Testis (tissue), 3 donors: ENCODE data around the gene GRM8. TPM values are rescaled to one million over a fixed set of nuclear protein-coding genes. Genes with fewer than 3 reads are reported as not detected.

ENCODE experiments used
- DNase-seq: peaks from one replicate; pipeline ENCODE4 v3.0.0-alpha.2; 2019
- H3K27ac ChIP-seq, 2 donors: fragments of 200-600 bp; sonication (generic); one replicate each; pipeline ENCODE4 v1.5.1; 2019
- H3K27me3 ChIP-seq: fragments of 200-600 bp; sonication (generic); one replicate; pipeline ENCODE4 v1.5.1; 2019
- H3K36me3 ChIP-seq: fragments of 200-600 bp; sonication (generic); one replicate; pipeline ENCODE4 v1.5.1; 2017; ENCODE audit warnings: low read depth; ENCODE audit errors: missing control alignments
- H3K4me1 ChIP-seq: fragments of 200-600 bp; sonication (generic); one replicate; pipeline ENCODE4 v1.5.1; 2019
- H3K4me3 ChIP-seq, 2 donors: fragments of 200-600 bp; sonication (generic); one replicate each; pipeline ENCODE4 v1.5.1; 2017 to 2019
- H3K9me3 ChIP-seq: fragments of 200-600 bp; sonication (generic); one replicate; pipeline ENCODE4 v1.5.1; 2017
- POLR2A ChIP-seq: fragments of 450-650 bp; IDR thresholded peaks from one replicate; pipeline ENCODE4 v1.6.1; 2017; ENCODE audit warnings: antibody characterized with exemption, mild to moderate bottlenecking, moderate library complexity
- WGBS, 2 donors: methylation state at CpG; one replicate each; pipeline ENCODE4 v1.1.5; 2018; 5-methylcytosine and 5-hydroxymethylcytosine counted together
- intact Hi-C: fragments of 100-400 bp; cut with DNase I; formaldehyde crosslinking; loops from one replicate; pipeline ENCODE4 v1.15.1; 2023; ENCODE audit warnings: low total_unique reads
- polyA plus RNA-seq: library from polyadenylated mRNA; stranded (reverse); fragments of 350-450 nt; fragmentation: Illumina TruSeq; extraction: RNeasy Lipid Tissue Mini Kit (QIAGEN cat#74804); gene quantifications from one replicate; pipeline ENCODE4 v1.2.3, GENCODE V29; 2014; ENCODE audit warnings: low read depth, low replicate concordance; ENCODE audit not compliant: insufficient read depth
- total RNA-seq, 2 donors: library from RNA; depleted of rRNA; stranded (reverse); fragments of >200 nt; gene quantifications; one replicate each; pipeline ENCODE4 v1.2.3, GENCODE V29; 2016
- TF ChIP-seq, protein P1 (sequence below), 3 experiments: fragments of 450-650 bp in 2 of 3; fragments of 200-600 bp in 1 of 3; sonication (generic) in 1 of 3; IDR thresholded peaks; one replicate each; pipeline ENCODE4 v1.5.1; 2016 to 2019; ENCODE audit warnings: antibody characterized with exemption in 3 of 3, mild to moderate bottlenecking in 2 of 3, moderate library complexity in 1 of 3

Gene GRM8
- total and polyA plus RNA-seq, 3 donors from 2014 or later: 7.1 to 8.2 (median 7.1) TPM

DNA sequence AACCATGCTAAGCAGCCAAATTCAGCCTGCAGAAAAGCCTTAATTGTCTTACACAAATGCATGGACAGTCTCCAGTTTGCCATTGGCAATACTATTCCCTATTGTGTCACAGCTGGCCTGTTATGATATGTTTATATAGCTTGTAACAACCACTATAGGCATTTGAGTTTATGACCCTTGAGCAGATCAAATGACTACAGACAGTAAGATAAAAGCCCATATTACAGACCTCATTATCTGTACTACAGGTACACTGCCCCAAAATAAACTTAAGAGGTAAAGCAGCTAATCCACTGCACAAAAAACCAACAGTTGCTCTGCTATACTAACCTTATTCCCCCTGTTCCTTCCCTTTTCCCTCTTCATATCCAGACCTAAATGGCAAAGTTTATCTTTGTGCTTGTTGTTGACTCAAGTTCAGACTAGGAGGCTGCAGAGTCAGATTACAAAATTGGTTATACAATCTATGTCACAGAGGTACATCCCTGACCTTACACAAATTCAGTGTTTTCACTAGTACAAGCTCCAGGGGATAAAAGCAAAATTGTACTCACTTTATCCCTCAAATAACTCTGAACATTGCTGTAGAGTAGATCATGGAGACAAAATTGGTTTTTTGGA is 218.4 kb downstream of the GRM8 start:
- H3K27me3 ChIP-seq: no peaks in the 10 kb centered on the region
- no peak overlapping the region for H3K27ac ChIP-seq
- intact Hi-C loops: no loop called here
- H3K9me3 ChIP-seq: no peaks in the 10 kb centered on the region
- no peaks in the 10 kb centered on the region for H3K4me1 ChIP-seq
- H3K4me3 ChIP-seq: no peak overlapping the region
- no peak for TF ChIP-seq POLR2A
- TF ChIP-seq, protein P1, sequence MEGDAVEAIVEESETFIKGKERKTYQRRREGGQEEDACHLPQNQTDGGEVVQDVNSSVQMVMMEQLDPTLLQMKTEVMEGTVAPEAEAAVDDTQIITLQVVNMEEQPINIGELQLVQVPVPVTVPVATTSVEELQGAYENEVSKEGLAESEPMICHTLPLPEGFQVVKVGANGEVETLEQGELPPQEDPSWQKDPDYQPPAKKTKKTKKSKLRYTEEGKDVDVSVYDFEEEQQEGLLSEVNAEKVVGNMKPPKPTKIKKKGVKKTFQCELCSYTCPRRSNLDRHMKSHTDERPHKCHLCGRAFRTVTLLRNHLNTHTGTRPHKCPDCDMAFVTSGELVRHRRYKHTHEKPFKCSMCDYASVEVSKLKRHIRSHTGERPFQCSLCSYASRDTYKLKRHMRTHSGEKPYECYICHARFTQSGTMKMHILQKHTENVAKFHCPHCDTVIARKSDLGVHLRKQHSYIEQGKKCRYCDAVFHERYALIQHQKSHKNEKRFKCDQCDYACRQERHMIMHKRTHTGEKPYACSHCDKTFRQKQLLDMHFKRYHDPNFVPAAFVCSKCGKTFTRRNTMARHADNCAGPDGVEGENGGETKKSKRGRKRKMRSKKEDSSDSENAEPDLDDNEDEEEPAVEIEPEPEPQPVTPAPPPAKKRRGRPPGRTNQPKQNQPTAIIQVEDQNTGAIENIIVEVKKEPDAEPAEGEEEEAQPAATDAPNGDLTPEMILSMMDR (IDR thresholded peaks at IDR 0.05): no peak
- no peak for DNase-seq
- no peaks in the 10 kb centered on the region for H3K36me3 ChIP-seq

DNA sequence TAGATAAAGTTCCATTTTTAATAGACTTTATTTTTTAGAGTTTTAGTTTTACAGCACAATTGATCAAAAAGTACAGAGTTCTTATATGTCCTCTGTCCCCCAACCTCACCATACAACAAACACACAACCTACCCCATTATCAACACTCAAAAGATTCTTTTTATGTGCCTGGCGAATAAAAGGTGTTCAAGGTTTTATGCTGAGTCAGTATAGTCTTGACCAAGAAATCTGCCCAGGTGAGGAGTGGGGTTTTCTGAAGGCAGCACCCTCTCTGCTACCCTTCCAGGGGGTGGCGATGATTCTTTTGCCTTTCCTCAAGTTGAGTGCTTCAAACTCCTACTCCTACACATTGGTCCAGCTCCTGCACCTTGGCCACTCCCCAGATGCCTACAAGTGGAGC is 222.9 kb downstream of the GRM8 start:
- DNase-seq: no peak
- no peaks in the 10 kb centered on the region for H3K27me3 ChIP-seq
- no peaks in the 10 kb centered on the region for H3K9me3 ChIP-seq
- H3K4me3 ChIP-seq: no peak overlapping the region
- intact Hi-C loops: no loop called here
- H3K36me3 ChIP-seq: no peaks in the 10 kb centered on the region
- H3K4me1 ChIP-seq: no peaks in the 10 kb centered on the region
- no peak for TF ChIP-seq POLR2A
- TF ChIP-seq, protein P1 (IDR thresholded peaks at IDR 0.05): no peak
- H3K27ac ChIP-seq: no peak overlapping the region
- 96 to 97% methylated on average over 2 of the region's 2 CpGs for WGBS, 2 donors

GRCh38 chr7:127021857-127022256 is 230.9 kb downstream of the GRM8 start:
- Histone ChIP-seq H3K27ac (no peak overlapping the region), H3K9me3 (no peaks in the 10 kb centered on the region), H3K27me3 (no peaks in the 10 kb centered on the region), H3K4me3 (no peak overlapping the region), H3K4me1 (no peaks in the 10 kb centered on the region), H3K36me3 (no peaks in the 10 kb centered on the region)
- no peak for TF ChIP-seq POLR2A
- TF ChIP-seq, protein P1 (IDR thresholded peaks at IDR 0.05): no peak
- intact Hi-C loops: no loop called here
- WGBS, 2 donors: 87 to 89% methylated on average over 1 of the region's 1 CpG
- DNase-seq: no peak

GRCh38 chr7:127021019-127021738 is 231.6 kb downstream of the GRM8 start:
- TF ChIP-seq POLR2A: no peak
- TF ChIP-seq, protein P1 (IDR thresholded peaks at IDR 0.05): no peak
- Histone ChIP-seq H3K4me3 (no peak overlapping the region), H3K4me1 (no peaks in the 10 kb centered on the region), H3K36me3 (no peaks in the 10 kb centered on the region), H3K27me3 (no peaks in the 10 kb centered on the region), H3K27ac (no peak overlapping the region), H3K9me3 (no peaks in the 10 kb centered on the region)
- intact Hi-C loops: no loop called here
- no peak for DNase-seq

GRCh38 chr7:127018889-127019288 is 233.9 kb downstream of the GRM8 start:
- no peaks in the 10 kb centered on the region for H3K4me1 ChIP-seq
- DNase-seq: no peak
- intact Hi-C loops: no loop called here
- no peaks in the 10 kb centered on the region for H3K36me3 ChIP-seq
- H3K9me3 ChIP-seq: no peaks in the 10 kb centered on the region
- no peak overlapping the region for H3K27ac ChIP-seq
- 78 to 80% methylated on average over 2 of the region's 2 CpGs for WGBS, 2 donors
- no peak overlapping the region for H3K4me3 ChIP-seq
- H3K27me3 ChIP-seq: no peaks in the 10 kb centered on the region
- TF ChIP-seq, protein P1 (IDR thresholded peaks at IDR 0.05): no peak
- no peak for TF ChIP-seq POLR2A
